GM19238 (cell line): ENCODE data around the gene COPZ1.
A peak's percentile ranks its signal among the peaks of the same experiment; 100 is the strongest.
"Not testable (repeated sequence)": the region's sequence is repeated elsewhere in the genome, so short reads cannot be mapped to it uniquely, and the experiment has no call there.

Experiments
- DNase-seq: peaks from one replicate; pipeline ENCODE4 v3.0.0; 2011; ENCODE audit warnings: low spot score; ENCODE audit not compliant: insufficient read length

COPZ1 gene, protein sequence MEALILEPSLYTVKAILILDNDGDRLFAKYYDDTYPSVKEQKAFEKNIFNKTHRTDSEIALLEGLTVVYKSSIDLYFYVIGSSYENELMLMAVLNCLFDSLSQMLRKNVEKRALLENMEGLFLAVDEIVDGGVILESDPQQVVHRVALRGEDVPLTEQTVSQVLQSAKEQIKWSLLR

DNA sequence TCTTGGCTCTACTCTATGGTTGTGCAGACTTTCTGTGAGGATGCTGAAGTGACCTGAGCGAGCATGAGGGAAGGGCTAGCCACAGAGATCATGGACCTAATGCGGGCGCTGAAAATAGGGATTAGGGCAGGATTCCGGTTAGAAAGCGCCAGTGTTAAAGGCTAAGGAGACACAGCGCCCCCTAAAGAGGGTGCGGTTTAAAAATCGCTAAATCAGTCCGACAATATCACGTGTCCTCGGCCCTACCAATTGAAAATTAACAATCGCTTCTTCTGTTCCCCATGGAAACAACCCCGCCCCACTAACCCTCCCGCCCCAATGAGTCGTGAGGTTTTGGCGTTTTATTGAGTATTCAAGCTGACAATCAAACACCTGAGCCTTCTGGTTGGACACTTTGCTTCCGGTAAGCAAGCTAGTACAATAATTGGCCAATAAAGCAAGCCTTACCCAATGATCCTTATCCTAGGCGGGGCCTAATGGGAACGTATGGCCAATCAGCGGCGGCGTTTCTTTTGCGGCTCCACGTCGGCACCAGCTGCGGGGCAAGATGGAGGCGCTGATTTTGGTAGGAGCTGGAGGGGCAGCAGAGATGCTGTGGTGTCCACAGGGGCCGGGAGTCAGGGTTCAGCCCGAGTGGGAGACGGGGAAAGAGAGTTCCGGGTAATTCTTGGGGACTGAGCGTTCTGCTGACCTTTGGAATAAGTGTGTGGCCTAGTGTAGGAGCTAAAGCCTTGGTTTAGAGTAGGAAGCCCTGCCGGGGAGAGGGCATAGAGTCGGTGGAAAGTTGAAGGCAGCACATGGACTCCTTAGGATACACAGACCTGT, at the start of gene COPZ1:
COPZ1 (plus strand) TSS at position 515 of the 825 bp plus-strand sequence; CDS start at position 548, 33 bp downstream.
- DNase-seq: peak; percentile 85

DNA sequence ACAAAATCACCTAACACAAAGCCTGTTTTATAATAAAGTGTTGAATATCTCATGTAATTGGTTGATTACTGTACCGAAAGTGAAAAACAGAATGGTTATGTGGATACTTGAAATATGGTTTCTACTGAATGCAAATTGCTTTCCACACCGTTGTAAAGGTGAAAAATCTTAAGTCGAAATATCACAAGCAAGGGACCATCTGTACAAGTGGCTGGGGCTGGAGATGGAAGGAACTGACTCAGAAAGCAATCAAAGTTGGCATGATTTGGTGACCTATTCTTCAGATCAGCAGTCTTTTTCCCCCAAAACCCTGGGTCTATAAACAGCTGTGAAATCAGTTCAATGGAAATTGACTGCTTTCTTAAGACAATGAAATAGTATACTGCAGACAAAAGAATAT, 48.6 kb upstream of the COPZ1 start:
- no peak for DNase-seq

DNA sequence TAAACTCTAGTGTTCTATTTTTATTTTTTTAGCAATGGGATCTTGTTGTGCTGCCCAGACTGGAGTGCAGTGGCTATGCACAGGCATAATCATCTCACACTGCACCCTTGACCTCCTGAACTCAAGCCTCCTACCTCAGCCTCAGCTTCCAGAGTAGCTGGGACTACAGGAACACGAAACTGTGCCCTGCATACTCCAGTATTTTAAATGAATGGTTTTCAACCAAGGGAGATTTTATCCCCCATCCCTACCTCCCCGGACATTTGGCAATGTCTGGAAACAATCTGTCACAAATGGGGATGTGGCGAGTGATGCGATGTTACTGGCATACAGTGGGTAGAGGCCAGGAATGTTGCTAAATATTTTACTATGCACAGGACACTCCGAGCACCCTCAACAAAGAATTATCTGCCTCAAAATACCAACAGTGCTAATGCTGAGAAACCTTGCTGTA, 47.1 kb upstream of the COPZ1 start:
- no peak for DNase-seq

DNA sequence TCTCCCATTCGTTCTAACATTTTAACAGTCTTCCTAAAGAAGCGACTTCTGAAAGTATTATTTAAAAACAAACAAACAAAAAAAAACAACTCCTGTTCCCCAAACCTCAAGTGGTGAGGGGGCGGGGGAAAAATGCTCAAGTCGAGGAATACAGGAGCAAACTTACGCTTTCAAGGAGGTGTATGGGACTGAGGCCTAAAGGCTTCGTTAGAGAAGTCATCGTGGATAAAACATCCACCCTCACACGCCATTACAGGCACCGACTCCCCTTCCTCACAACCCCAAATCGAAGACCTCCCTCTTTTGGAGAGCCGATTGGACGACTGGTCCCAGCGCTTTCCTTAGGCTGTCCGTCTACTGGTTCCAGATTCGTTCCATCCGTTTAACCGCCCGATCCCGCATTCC, 45.7 kb upstream of the COPZ1 start:
- DNase-seq: no peak

DNA sequence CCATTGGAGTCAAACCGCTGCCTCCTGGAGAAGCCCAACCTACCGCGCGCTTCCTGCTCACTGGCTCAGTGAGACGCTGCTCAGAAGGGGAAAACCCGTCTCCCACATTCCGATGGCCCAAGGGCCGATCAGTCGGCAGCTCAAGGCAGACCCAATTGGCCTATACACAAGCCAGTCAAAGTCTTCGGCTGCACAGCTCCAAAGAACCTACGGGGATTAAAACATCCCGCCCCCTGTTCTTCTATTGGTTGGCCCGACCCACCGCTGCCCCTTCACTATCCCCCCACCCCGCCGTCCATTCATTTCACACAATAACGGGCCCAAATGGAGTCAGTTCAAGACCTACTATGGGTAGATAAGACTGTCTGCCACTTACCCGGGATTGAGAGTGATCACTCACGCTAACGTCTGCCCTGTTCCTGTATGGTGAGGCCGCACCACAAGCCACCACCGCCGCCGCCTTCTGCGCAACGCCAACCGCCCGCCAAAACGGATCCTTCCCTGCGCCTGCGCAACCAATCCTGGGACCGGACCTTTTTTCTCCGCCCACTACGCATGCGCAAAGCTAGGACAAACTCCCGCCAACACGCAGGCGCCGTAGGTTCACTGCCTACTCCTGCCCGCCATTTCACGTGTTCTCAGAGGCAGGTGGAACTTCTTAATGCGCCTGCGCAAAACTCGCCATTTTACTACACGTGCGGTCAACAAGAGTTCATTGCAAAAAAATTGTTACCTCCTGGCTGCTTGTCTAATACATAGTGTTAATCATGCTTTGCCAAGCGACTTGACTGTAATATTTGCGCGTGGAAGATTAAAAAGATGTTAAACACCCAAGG, 45.1 kb upstream of the COPZ1 start, which contains the start of gene CBX5:
CBX5 (minus strand) TSS at position 491 of the 836 bp plus-strand sequence. CDS start 22,472 bp downstream, outside the sequence.
- peak; percentile 90 for DNase-seq

DNA sequence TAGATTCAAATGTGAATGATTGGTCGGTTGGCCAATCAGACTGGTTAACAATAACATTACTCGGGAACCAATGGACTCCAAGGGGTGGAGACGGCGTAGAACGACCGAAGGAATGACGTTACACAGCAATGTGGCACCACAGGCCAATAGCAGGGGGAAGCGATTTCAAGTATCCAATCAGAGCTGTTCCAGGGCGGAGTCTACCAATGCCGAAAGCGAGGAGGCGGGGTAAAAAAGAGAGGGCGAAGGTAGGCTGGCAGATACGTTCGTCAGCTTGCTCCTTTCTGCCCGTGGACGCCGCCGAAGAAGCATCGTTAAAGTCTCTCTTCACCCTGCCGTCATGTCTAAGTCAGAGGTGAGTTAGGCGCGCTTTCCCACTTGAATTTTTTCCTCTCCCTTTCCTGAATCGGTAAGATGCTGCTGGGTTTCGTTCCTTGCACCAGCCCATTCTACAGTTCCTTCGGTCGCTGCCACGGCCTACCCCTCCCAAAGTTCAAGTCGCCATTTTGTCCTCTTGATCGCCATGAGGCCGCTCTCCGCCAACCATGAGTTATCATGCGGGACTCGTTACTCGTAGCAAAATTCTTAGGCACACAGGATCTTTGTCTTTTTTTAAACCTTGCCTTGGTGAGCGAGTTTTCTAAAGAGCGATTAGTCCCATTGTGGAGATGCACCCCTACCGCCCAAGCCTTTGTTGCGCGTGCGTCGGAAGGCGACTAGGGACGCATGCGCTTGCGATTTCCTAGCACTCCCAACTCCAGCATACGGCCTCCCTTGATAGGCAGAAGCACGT, 44.3 kb upstream of the COPZ1 start, which contains the start of gene HNRNPA1:
HNRNPA1 (plus strand) TSS at position 259 of the 793 bp plus-strand sequence; CDS start at position 341, 82 bp downstream.
- peak; percentile 77 for DNase-seq

DNA sequence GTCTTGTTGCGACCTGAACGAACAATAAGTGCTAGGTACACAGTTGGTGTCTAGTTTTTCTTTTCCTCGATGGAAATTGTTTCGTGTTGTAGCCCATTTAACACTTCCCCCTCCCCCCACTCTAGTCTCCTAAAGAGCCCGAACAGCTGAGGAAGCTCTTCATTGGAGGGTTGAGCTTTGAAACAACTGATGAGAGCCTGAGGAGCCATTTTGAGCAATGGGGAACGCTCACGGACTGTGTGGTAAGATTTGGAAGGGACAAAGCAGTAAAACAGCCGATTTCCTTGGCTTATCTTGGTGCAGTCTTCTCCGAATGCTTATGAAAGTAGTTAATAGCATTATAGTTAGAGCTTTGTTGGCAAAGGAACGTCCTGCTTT, 43.7 kb upstream of the COPZ1 start:
- not testable (repeated sequence) for DNase-seq

DNA sequence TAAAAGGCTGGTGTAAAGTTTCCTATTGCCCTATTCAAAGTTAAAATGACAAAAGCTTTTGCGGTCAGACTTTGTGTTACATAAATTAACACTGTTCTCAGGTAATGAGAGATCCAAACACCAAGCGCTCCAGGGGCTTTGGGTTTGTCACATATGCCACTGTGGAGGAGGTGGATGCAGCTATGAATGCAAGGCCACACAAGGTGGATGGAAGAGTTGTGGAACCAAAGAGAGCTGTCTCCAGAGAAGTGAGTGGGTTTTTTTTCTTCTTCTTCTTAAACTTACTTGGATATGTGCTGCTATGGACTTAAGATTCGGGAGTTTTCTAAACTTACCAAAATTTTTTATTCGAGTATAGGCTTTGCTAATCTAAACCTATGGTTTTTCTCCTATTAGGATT, 43.2 kb upstream of the COPZ1 start:
- not testable (repeated sequence) for DNase-seq

DNA sequence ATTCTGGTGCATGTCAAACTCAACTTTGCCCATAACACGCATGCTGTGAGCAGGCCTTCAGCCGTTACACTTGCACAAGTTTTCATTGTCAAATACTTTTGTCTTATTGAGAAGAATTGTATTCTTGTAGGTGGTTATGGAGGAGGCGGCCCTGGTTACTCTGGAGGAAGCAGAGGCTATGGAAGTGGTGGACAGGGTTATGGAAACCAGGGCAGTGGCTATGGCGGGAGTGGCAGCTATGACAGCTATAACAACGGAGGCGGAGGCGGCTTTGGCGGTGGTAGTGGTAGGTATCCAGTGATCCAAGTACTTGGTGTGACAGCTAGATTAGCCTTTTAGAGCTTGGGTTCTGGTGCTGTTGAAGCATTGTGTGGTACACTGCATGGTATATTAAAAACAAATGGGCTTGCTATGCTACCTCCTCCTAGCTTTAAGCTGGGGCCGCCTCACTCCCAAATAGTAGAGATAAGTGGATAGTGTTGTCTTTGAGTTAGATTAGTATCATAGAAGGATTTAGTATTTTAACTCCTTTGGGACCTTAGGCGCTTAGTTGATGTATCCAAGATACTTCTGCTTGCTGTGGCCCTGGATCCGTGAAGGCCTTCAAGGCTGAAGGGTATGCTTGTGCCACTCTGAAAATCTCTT, 41.9 kb upstream of the COPZ1 start:
- no peak for DNase-seq

DNA sequence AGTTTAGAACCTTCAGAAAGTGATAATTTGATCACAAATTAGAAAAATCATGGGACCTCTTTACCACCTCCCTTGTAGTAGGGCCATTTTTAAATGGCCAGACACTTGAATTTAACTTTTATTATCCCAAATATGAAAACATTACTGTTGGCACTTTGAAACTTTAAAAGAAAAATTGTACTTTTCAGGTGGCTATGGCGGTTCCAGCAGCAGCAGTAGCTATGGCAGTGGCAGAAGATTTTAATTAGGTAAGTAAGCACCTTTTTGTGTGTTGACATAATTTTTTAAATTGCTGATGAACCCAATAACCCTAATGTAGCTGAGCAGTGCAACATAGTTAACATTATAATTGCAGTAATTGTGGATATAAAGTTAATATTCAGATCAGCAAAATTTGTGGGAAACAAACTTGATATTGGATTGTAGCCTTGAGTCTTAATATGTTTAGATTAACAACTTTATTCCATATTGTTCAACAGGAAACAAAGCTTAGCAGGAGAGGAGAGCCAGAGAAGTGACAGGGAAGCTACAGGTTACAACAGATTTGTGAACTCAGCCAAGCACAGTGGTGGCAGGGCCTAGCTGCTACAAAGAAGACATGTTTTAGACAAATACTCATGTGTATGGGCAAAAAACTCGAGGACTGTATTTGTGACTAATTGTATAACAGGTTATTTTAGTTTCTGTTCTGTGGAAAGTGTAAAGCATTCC, 40.7 kb upstream of the COPZ1 start:
- DNase-seq: not testable (repeated sequence)

DNA sequence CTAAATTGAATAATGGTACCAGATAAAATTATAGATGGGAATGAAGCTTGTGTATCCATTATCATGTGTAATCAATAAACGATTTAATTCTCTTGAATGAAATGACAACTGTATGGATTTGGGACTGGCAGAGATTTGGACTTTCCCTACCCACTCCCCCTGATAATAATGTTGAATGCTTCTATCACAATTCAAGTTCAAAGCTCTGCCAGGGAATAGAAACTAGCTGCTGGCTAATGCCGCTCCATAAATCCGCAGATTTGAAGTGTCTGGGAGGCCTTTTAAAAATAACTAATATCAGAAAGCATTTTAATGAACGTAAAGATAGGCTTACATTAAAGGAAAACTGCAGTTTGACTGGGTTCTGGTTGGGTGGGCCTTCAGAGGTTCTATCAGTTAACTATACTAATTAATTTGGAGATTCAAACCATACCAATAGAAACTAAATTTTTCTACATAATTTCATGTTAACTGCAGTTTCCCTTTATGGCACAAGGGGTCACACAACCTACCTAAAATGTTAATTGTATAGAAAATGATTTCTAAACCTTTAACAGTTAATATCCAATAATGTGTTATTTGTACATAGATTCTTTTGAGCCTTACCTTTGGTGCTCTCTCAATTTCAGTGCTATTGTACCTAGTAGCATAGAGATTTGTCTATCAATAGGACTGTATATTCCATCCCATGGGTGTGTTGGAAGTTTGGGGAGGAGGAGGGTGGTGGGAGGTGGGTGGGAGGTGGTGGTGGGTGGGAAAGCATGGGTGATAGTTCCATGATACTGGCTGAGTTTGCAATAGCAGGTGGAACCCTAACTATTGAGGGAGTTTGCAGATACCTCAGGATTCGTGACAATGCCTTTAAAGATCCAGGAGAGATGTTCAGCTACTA, 39.5 kb upstream of the COPZ1 start:
- DNase-seq: no peak

DNA sequence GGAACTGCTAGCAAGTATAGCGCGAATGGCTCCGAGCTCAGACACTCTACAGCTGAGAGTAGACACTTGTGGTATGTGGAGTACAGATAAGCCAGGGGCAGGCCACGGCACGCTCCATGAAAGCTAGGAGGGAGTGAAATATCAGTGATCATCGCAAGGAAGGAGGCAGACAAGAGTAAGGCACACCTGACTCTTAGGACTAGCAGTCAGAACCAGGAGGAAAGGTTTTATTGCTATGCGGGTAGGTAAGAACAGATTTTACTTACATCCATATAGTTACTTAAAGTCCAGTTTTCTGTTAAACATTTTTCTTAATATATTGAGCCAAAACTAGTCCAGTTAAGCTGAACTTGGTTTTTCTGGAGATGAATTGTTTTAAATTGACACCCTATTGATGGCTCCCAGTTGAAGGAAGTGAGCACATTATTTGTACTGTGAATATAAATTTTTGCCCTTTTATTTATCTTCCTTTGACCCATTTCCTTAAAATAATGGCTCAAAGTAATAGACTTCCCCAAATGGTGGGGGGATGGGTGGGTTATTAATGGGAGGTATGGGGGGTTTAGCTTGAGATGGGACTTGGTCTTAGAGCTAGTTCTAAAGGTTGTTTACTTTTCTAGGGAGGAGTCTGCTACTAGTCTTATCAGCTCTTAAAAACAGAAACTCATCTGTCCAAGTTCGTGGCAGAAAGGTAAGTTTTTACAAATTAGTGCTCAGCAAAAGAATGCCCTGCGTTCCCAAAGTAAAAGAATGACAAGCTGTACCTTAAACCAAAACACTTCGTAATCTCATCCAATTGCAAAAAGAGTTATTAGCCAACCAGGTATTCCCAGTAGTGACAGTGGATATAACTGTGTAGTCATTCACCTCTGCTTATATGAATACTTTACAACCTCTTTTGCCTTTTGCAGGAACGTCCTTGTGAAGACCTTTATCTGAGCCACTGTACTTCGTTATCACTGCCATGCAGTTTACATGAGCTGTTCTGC, 38.6 kb upstream of the COPZ1 start:
- no peak for DNase-seq

DNA sequence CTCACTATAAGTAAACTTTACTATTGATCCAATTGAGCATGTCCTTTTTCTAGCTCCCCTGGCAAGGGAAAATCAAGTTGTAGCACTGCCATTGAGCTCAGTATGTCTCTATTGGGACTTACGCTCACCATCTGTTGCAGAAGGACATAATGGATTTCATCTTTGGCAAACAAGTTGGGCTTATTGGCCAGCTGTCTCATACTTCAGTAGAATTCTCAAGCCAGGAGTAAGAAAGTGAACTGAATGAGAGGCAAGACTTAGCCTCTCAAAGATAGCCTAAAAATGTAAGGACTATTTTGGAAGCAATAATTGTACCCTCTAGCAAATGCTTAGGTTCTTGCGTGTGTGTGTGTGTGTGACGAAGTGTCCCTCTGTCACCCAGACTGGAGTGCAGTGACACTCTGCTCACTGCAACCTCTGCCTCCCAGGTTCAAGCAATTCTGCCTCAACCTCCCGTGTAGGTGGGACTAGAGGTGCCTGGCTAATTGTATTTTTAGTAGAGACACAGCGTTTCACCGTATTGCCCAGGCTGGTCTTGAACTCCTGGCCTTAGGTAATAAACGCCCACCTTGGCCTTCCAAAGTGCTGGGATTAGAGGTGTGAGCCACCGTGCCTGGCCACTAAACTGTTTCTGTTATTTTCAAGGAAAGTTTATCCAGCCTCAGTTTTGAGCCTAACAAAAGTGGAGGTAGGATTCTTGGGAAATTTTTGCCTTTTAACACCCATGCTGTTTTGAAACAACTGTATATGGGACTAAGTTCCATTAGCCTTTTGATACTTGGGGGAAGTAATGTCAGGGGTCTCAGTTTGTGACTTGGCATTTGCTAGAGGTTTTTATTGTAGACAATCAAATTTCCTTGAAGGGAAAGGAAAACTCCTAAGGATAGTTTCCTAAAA, 37.4 kb upstream of the COPZ1 start:
- DNase-seq: no peak

DNA sequence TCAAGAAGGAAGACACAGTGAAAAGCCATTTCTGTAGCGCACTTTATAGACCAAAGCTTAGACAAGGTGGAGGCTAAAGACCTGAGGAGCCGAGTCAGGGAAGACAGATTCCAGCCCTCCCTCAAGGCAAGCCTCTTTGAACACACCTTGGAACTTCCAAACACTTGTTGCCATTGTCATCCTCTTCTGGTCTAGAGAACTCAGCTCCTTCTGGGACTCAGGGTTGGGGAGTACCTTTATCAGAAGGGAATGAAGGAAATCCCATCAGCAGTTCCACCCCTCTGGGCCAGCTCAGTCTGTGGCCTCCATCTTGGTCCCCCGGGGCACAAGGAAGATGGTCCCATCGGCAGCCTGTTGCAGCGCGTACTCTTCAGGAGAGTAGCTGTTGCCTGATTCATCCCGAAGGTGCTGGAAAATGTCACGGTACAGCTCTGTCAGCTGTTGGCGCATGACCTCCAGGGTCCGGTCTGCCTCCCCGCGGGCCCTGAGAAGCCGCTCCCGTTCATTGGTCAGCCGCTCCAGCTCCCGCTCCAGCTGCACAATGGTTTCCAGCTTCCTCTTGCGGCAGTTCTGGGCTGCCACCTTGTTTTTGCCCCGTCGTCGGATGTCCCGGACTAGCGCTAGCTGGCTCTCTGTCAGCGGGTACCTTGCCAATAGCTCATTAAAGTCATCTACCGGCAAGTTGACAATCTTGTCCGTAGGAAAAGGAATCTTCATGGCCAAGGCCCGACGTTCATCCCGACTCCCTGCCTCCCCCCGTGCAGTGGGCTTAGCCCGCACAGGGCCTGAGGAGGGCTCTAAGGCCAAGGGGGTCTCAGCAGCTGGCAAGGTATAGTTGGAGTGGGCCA, 32.6 kb upstream of the COPZ1 start:
- DNase-seq: no peak

DNA sequence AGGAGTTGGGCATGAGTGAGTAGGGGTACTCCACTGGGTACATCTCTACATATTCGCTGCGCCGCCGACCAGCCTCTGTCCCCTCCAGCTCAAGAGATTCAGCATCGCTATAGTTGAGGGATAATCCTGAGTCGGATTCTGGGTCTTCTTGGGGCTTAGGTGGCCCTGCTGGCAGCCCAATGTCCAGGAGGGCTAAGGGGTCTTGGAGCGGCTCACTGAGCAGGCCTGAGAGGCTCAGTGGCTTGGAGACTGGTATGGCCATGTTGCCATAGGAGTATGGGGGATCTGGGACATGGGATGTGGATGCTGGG, 32.0 kb upstream of the COPZ1 start:
- no peak for DNase-seq
